GM19240 (cell line): ENCODE results near the gene DSP.

ENCODE experiments used
- DNase-seq: peaks from one replicate; pipeline ENCODE4 v3.0.0; 2011; ENCODE audit warnings: low spot score; ENCODE audit not compliant: insufficient read length

The DSP gene

DNA sequence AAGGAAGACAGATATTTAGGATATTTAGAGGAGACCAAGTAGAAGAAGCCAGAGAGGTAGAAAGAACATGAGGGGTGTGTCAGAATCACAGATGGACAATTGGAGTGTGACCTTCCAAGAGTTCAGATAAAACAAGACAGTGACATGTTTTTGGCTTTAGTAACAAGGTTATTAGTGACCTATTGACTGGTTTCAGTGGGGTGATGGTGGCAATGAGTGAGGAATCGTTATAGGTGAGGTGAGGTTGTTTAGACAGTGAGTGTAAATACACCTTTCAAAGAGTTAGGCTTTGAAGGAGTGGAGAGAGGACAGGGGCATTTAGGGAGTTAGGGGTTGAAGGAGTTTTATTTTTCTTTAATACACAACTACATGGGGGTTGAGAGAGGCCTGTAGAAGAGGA, 51.8 kb downstream of the DSP start:
- no peak for DNase-seq

- no peak for DNase-seq
Measured at GRCh38 chr6:7594579-7595125, 53.2 kb downstream of the DSP start.

GRCh38 chr6:7604003-7604402, 62.5 kb downstream of the DSP start:
- DNase-seq, result no peak

GRCh38 chr6:7604506-7604905, 63.0 kb downstream of the DSP start:
- no peak for DNase-seq

DNA sequence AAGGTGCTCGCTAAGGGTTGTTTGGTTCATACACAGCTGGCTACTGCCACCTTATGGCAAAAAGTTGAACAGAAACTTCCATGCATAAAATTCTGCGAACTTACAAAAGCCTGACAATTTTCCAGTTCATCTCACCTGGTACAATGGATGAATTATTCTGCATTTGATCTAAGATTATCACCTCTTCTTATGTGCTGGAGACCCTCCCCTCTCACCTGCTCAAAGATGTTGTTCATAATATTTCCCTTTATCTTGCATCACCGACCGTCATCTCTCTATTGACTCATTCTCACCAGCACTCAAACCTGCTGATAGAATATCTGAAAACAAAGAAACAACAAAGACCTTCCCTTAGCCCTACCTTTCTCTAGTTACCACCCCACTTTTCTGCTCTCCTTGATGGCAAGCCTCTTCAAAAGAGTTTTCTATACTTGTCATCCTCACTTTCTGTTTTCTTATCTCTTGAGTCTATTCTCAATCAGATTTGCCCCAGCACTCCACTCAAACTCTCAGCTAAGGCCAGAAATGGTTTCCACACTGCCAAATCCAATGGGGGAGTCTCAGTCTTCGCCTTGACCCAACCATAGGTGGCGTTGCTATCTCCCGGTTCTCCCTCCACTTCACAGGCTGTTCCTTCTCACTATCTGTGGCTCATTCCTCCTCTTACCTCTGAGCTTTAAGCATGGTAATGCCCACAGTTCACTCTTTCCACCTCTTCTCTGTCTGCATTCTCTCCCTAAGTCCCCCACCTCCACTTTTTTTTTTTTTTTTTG, 74.3 kb downstream of the DSP start:
- peak; percentile 11 for DNase-seq

DNA sequence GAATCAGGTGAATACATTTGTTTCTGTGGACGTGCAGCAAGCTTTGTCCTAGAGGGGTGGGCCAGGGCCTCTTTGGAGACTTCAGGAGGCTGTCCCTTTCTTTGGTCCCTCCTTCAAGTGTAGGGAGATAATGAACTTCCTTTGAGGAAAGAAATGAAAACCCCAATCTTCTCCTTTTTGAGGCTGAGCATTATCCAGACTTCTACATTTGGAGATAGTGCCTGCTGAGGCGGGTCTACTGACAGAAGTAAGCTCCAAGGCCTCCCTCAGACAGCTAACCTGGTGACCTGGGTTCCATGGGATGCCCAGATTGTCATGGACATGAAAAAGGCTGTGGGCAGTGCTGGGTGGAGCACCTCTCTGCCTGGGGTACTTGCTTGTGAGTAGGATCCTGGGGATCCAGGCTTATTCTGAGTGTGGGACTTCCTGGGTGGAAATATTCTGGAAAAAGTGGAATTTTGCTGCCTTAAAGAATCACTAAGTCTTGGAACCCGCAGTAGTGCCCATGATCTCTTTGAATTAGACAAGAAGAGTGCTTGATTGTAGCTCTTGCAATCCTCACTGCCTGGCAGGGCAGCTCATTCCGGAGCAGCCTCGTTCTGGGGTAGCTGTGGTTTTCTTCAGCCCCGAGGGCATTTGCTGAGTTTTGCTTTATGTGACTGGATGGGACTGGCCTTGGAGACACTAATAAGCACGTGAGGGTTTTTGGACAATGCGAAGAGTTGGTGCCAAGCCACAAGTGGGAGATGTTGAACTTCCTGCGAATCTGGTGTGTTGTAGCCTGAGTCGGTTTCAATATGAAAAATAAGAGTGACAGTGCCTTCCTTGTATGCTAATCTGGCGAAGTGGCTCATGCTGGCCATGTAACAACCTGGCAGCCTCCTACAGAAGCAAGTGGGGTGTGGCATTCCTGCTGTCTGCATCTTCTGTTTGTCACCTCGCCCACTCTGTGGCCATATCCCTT, 76.6 kb downstream of the DSP start:
- DNase-seq, result no peak

DNA sequence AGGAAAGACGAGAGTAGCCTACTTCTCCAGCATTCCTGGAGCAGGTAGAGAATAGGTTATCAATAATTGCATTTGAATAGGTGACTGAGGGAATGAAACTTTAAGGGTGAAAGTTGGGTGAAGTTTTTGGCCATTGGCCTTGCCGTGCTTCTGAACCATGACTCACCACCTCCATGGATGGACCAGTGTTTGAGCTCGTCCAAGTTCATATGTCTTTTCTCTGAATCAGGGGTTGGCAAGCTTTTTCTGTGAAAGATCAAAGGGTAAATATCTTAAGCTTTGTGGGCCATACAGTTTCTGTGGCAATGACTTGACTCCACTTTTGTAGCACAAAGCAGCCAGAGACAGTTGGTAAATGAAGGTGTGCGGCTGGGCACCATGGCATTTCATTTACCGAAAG, 80.3 kb downstream of the DSP start:
- DNase-seq, result no peak

GRCh38 chr6:7624796-7625710, 83.6 kb downstream of the DSP start:
- no peak for DNase-seq

DNA sequence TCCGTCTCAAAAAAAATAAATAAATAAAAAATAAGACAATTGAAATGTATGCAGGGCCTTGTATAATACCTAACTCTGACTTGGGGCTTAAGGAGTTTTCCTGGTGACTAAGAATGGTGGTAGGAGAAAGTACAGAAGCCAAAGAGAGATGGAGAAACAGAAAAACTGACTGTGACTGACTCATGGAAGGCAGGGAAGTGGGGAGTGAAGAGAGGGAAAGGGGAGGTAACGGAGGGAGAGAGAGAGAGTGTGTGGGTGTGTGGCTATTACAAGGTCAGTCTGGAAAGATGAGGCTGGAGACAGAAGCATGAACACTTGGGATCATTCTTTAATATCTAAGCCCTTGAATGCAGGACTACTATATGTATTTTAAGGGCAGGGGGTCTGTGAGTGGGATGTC, 87.0 kb downstream of the DSP start:
- no peak for DNase-seq

DNA sequence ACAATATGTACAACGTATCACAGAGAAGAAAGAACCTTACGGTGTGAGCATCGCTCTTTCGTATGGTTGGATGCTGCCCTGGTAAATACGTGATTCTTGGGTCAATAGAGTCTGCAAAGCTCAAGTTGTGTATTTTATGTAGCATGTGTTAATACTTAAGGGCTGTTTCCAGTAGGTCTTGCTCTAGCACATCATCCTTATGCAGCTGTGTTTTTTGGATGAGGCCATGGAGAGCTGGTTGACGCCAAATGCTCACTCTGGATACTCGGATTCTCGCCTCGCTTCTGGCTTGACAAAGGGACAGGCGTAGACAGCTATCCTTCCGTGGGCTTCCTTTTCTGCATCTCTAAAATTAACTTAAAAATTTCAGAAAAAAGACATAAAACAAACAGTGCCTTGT, 87.4 kb downstream of the DSP start:
- DNase-seq, result no peak

- DNase-seq, result no peak
Measured at GRCh38 chr6:7629321-7629720, 87.8 kb downstream of the DSP start.

DNA sequence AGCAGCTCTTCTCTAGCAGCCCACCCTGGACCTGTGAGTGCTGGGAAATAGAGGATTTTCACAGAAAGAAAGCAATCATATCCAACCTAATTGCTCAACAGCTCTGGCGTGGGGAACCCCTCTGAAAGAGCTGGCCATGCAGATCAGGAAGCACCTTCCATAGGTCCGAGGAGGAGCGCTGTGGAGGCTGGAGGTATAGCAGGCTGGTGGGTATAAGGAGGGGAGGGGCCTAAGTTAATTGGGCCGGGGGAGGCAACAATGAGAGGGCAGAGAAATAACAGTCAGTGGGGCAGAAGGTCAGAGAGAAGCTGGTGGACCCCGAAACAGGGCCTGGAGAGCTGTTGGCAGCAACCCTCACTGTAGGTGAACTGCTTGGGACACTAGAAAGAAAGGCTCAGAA, 89.3 kb downstream of the DSP start:
- no peak for DNase-seq

DNA sequence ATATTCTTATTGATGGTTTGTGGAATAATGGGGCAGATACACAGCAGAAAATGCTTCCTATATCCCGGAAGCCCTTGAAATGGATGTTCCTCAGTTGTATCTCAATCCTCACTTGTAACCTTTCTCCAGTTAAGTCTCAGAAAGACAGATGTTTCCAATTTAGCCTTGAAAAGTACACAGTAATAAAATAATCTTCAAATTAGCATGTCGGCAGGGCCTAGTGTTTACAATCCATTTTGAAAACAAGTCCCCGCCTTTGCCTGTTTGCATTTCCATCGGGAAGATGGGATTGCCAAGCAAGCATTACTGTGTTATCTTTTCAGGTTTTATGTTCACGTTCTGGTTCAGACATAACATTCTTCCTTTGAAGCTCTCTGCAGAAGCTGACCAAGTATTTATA, 90.0 kb downstream of the DSP start:
- no peak for DNase-seq

- no peak for DNase-seq
Measured at GRCh38 chr6:7632501-7633290, 91.2 kb downstream of the DSP start.

GRCh38 chr6:7633361-7633760, 91.9 kb downstream of the DSP start:
- no peak for DNase-seq

GRCh38 chr6:7636151-7636550, 94.7 kb downstream of the DSP start:
- DNase-seq, result no peak
